HG03565 (cell line): Measurements from ENCODE around the gene EVI5L.

Experiments used
- ATAC-seq: cut with Tn5 transposase; IDR thresholded peaks from one replicate; pipeline ENCODE4 v1.9.1; 2021; ENCODE audit warnings: mild to moderate bottlenecking, moderate library complexity; ENCODE audit not compliant: unreplicated experiment

Gene EVI5L

GRCh38 chr19:7859831-7860713 is 30.1 kb downstream of the EVI5L start:
- no peak for ATAC-seq

- no peak for ATAC-seq
Observed at GRCh38 chr19:7860714-7861618, 30.9 kb downstream of the EVI5L start.

- no peak for ATAC-seq
Observed at GRCh38 chr19:7861619-7862412, 31.8 kb downstream of the EVI5L start.

- no peak for ATAC-seq
Observed at GRCh38 chr19:7862413-7862951, 32.5 kb downstream of the EVI5L start.

- ATAC-seq = no peak
Observed at GRCh38 chr19:7863157-7863970, 33.3 kb downstream of the EVI5L start.

GRCh38 chr19:7863971-7864689 is 34.1 kb downstream of the EVI5L start:
- ATAC-seq = no peak

- no peak for ATAC-seq
Observed at GRCh38 chr19:7864690-7865074, 34.7 kb downstream of the EVI5L start.

- ATAC-seq = no peak
Observed at GRCh38 chr19:7865262-7865911, 35.4 kb downstream of the EVI5L start.

- ATAC-seq = no peak
Observed at GRCh38 chr19:7866399-7867091, 36.5 kb downstream of the EVI5L start.

- no peak for ATAC-seq
Observed at GRCh38 chr19:7867092-7867844, 37.2 kb downstream of the EVI5L start.

GRCh38 chr19:7868326-7868670 is 38.3 kb downstream of the EVI5L start:
- ATAC-seq = no peak

- peak; percentile 45 for ATAC-seq
Observed at GRCh38 chr19:7868671-7869452, 38.8 kb downstream of the EVI5L start.

- peak; percentile 39 for ATAC-seq
Observed at GRCh38 chr19:7869453-7869909, 39.5 kb downstream of the EVI5L start.

- ATAC-seq = no peak
Observed at GRCh38 chr19:7869910-7870511, 40.0 kb downstream of the EVI5L start.

GRCh38 chr19:7870571-7871436 is 40.8 kb downstream of the EVI5L start:
- ATAC-seq = no peak
